Smooth muscle cell (in vitro differentiated cells): Measurements from ENCODE around the gene SRSF8. TPM values are rescaled to one million over a fixed set of nuclear protein-coding genes. Genes with fewer than 3 reads are reported as not detected.
"Not testable (repeated sequence)": the region's sequence is repeated elsewhere in the genome, so short reads cannot be mapped to it uniquely, and the experiment has no call there.

Experiments
- DNase-seq: peaks from one replicate; lab custom pipeline; 2025; ENCODE audit not compliant: unreplicated experiment; lab: John Stamatoyannopoulos, UW
- H2AFZ ChIP-seq: fragments of 200-600 bp; sonication (generic); 2 replicates; pipeline ENCODE4 v1.6.0; 2016; ENCODE audit warnings: antibody characterized with exemption, low read depth, mild to moderate bottlenecking
- H3F3A ChIP-seq: fragments of 200-600 bp; sonication (generic); 2 replicates; pipeline ENCODE4 v1.6.0; 2017; ENCODE audit warnings: antibody characterized with exemption, low read depth
- H3K27ac ChIP-seq: fragments of 200-600 bp; sonication (generic); 2 replicates; pipeline ENCODE4 v1.5.1; 2016; ENCODE audit warnings: low read depth, mild to moderate bottlenecking
- H3K27me3 ChIP-seq: fragments of 200-600 bp; sonication (generic); 2 replicates; pipeline ENCODE4 v1.6.1; 2016; ENCODE audit warnings: low read depth, mild to moderate bottlenecking
- H3K36me3 ChIP-seq: fragments of 200-600 bp; sonication (generic); 2 replicates; pipeline ENCODE4 v1.5.1; 2016; ENCODE audit warnings: low read depth
- H3K4me1 ChIP-seq: fragments of 200-600 bp; sonication (generic); 2 replicates; pipeline ENCODE4 v1.5.1; 2016; ENCODE audit warnings: low read depth
- H3K4me2 ChIP-seq: fragments of 200-600 bp; sonication (generic); 2 replicates; pipeline ENCODE4 v1.6.0; 2016; ENCODE audit warnings: mild to moderate bottlenecking
- H3K4me3 ChIP-seq: fragments of 200-600 bp; sonication (generic); 2 replicates; pipeline ENCODE4 v1.5.1; 2016; ENCODE audit warnings: mild to moderate bottlenecking
- H3K79me2 ChIP-seq: fragments of 200-600 bp; sonication (generic); 2 replicates; pipeline ENCODE4 v1.6.0; 2016; ENCODE audit warnings: low read depth, mild to moderate bottlenecking
- H3K9ac ChIP-seq: fragments of 200-600 bp; sonication (generic); 2 replicates; pipeline ENCODE4 v1.6.0; 2016; ENCODE audit warnings: low read depth
- H3K9me3 ChIP-seq: fragments of 200-600 bp; sonication (generic); replicated peaks from 2 replicates; pipeline ENCODE4 v1.5.1; 2016; ENCODE audit warnings: low read depth
- H4K20me1 ChIP-seq: fragments of 200-600 bp; sonication (generic); 2 replicates; pipeline ENCODE4 v1.6.0; 2016; ENCODE audit warnings: low read depth
- CTCF ChIP-seq: fragments of 200-600 bp; sonication (generic); IDR thresholded peaks from 2 replicates; pipeline ENCODE4 v1.5.1; 2017; ENCODE audit warnings: borderline replicate concordance, mild to moderate bottlenecking, antibody characterized with exemption; ENCODE audit not compliant: insufficient read depth, poor library complexity, severe bottlenecking
- WGBS: methylation state at CpG from one replicate; pipeline ENCODE4 v1.1.7; 2016; ENCODE audit warnings: low lambda C conversion rate; 5-methylcytosine and 5-hydroxymethylcytosine counted together
- polyA plus RNA-seq: library from polyadenylated mRNA; unstranded; fragments of >200 nt; fragmentation: Nextera tagmentation; extraction: Ambion mirVana; gene quantifications from 2 replicates; pipeline ENCODE4 v1.2.1, GENCODE V29; 2016
- total RNA-seq: library from RNA; depleted of rRNA; stranded (reverse); fragments of >200 nt; gene quantifications from 2 replicates; pipeline ENCODE4 v1.2.3, GENCODE V29; 2014

Gene SRSF8
- total and polyA plus RNA-seq, 2 experiments from 2014 or later = 40.5 to 43.5 TPM

- TF ChIP-seq CTCF = no peak
- Histone ChIP-seq H3K36me3 (no peaks in the 10 kb centered on the region), H3F3A (peaks cover 3% of the 10 kb centered on the region), H3K4me1 (no peaks in the 10 kb centered on the region), H3K4me2 (peak overlapping the region; percentile 45), H3K9ac (no peak overlapping the region), H3K79me2 (no peaks in the 10 kb centered on the region), H3K9me3 (no peaks in the 10 kb centered on the region), H3K27me3 (no peaks in the 10 kb centered on the region), H3K4me3 (no peak overlapping the region), H3K27ac (no peak overlapping the region), H4K20me1 (no peaks in the 10 kb centered on the region), H2AFZ (no peak overlapping the region)
- DNase-seq = no peak
- 83% methylated on average over 3 of the region's 3 CpGs for WGBS
Observed at GRCh38 chr11:95042906-95043305, 23.8 kb upstream of the SRSF8 start.

- Histone ChIP-seq H3K4me1 (no peaks in the 10 kb centered on the region), H4K20me1 (no peaks in the 10 kb centered on the region), H3K79me2 (no peaks in the 10 kb centered on the region), H2AFZ (peak overlapping the region; percentile 26), H3K4me3 (no peak overlapping the region), H3K9ac (no peak overlapping the region), H3K27me3 (no peaks in the 10 kb centered on the region), H3K4me2 (peak overlapping the region; percentile 45), H3K9me3 (no peaks in the 10 kb centered on the region), H3K27ac (no peak overlapping the region), H3K36me3 (no peaks in the 10 kb centered on the region), H3F3A (peaks cover 3% of the 10 kb centered on the region)
- no peak for DNase-seq
- 28% methylated on average over 4 of the region's 4 CpGs for WGBS
- TF ChIP-seq CTCF = no peak
Observed at GRCh38 chr11:95044010-95044409, 22.7 kb upstream of the SRSF8 start.

GRCh38 chr11:95045812-95046211 lies 20.9 kb upstream of the SRSF8 start:
- H2AFZ ChIP-seq = peak overlapping the region; percentile 21
- TF ChIP-seq CTCF = no peak
- no peak for DNase-seq
- H3F3A ChIP-seq = peaks cover 3% of the 10 kb centered on the region
- no peaks in the 10 kb centered on the region for H3K4me1 ChIP-seq
- no peaks in the 10 kb centered on the region for H3K36me3 ChIP-seq
- no peaks in the 10 kb centered on the region for H3K79me2 ChIP-seq
- H3K27me3 ChIP-seq = no peaks in the 10 kb centered on the region
- H4K20me1 ChIP-seq = no peaks in the 10 kb centered on the region
- H3K4me3 ChIP-seq = no peak overlapping the region
- no peak overlapping the region for H3K9ac ChIP-seq
- no peaks in the 10 kb centered on the region for H3K9me3 ChIP-seq
- H3K27ac ChIP-seq = no peak overlapping the region
- no peak overlapping the region for H3K4me2 ChIP-seq

GRCh38 chr11:95049122-95049521 lies 17.6 kb upstream of the SRSF8 start, which contains the start of gene KDM4F:
Gene KDM4F, plus strand, starts transcription at chr11:95049422.
- not testable (repeated sequence) for H3K4me3 ChIP-seq
- WGBS = 83% methylated on average over 3 of the region's 3 CpGs

More at GRCh38 chr11:95049122-95049521, 17.6 kb upstream of the SRSF8 start, which contains the start of gene KDM4F:
- not testable (repeated sequence) for H3K4me2 ChIP-seq, H2AFZ ChIP-seq, H3K9me3 ChIP-seq, H3K36me3 ChIP-seq, H3K27ac ChIP-seq, H3K27me3 ChIP-seq, H4K20me1 ChIP-seq, H3F3A ChIP-seq, DNase-seq, H3K9ac ChIP-seq, H3K4me1 ChIP-seq, H3K79me2 ChIP-seq
